Epidermal melanocyte (primary cell): ENCODE measurements around the gene VWA1.
A peak's percentile ranks its signal among the peaks of the same experiment; 100 is the strongest.
"Not testable (repeated sequence)": the region's sequence is repeated elsewhere in the genome, so short reads cannot be mapped to it uniquely, and the experiment has no call there.

Experiments
- DNase-seq: peaks from one replicate; pipeline ENCODE4 v3.0.0; 2011; ENCODE audit warnings: low spot score; ENCODE audit not compliant: insufficient read length

Gene VWA1

GRCh38 chr1:1436630-1437032 is 1.1 kb downstream of the VWA1 start:
- DNase-seq, result peak; percentile 17

GRCh38 chr1:1437033-1437903 is 1.8 kb downstream of the VWA1 start:
- no peak for DNase-seq

- DNase-seq, result peak; percentile 25
Observed at GRCh38 chr1:1437904-1438376, 2.5 kb downstream of the VWA1 start.

- peak; percentile 16 for DNase-seq
Observed at GRCh38 chr1:1438531-1439381, 3.3 kb downstream of the VWA1 start.

- DNase-seq, result no peak
Observed at GRCh38 chr1:1439546-1440261, 4.2 kb downstream of the VWA1 start.

GRCh38 chr1:1440262-1441001 is 4.9 kb downstream of the VWA1 start:
- no peak for DNase-seq

GRCh38 chr1:1441002-1441888 is 5.8 kb downstream of the VWA1 start:
- DNase-seq, result peak; percentile 96

- no peak for DNase-seq
Observed at GRCh38 chr1:1442069-1442770, 6.7 kb downstream of the VWA1 start.

- not testable (repeated sequence) for DNase-seq
Observed at GRCh38 chr1:1446631-1447030, 11.1 kb downstream of the VWA1 start.

- no peak for DNase-seq
Observed at GRCh38 chr1:1449099-1449739, 13.7 kb downstream of the VWA1 start, which contains the start of gene ATAD3C. Gene ATAD3C, plus strand, starts transcription at chr1:1449689. Its CDS starts 995 bp downstream, at chr1:1450684.

GRCh38 chr1:1450616-1451015 is 15.1 kb downstream of the VWA1 start:
- not testable (repeated sequence) for DNase-seq

- DNase-seq, result no peak
Observed at GRCh38 chr1:1451696-1452364, 16.3 kb downstream of the VWA1 start.

- not testable (repeated sequence) for DNase-seq
Observed at GRCh38 chr1:1452365-1452739, 16.9 kb downstream of the VWA1 start.

GRCh38 chr1:1452882-1453281 is 17.4 kb downstream of the VWA1 start:
- no peak for DNase-seq

GRCh38 chr1:1454286-1455056 is 19.0 kb downstream of the VWA1 start:
- DNase-seq, result not testable (repeated sequence)

GRCh38 chr1:1455366-1455884 is 19.9 kb downstream of the VWA1 start:
- no peak for DNase-seq

- not testable (repeated sequence) for DNase-seq
Observed at GRCh38 chr1:1455934-1456333, 20.4 kb downstream of the VWA1 start.
